PC-3 (cell line): ENCODE measurements around the gene BRD4. TPM values are rescaled to one million over a fixed set of nuclear protein-coding genes. Genes with fewer than 3 reads are reported as not detected.

Source experiments
- ATAC-seq: fragments of 200-7000 bp; cut with Tn5 transposase; 2 replicates; pipeline ENCODE4 v1.9.1; 2020; ENCODE audit warnings: mild to moderate bottlenecking, moderate library complexity
- BruUV-seq: library from RNA; stranded (reverse); fragments of 400-500 nt; replicated peaks from 2 replicates; lab custom pipeline; 2021; lab: Mats Ljungman, UMichigan
- CTCF ChIA-PET: fragments of 300-600 bp; sonication (Branson Sonifier 250); formaldehyde crosslinking; loops from one replicate; lab custom pipeline; 2022; ENCODE audit warnings: antibody characterized with exemption; lab: Charles Lee
- POLR2A ChIA-PET: fragments of 300-600 bp; sonication (Branson Sonifier 250); formaldehyde crosslinking; loops from one replicate; lab custom pipeline; 2022; ENCODE audit warnings: antibody characterized with exemption; ENCODE audit not compliant: unreplicated experiment; lab: Charles Lee
- DNase-seq: peaks from one replicate; pipeline ENCODE4 v3.0.0-alpha.2; 2015
- H2AFZ ChIP-seq: fragments of 300-600 bp; sonication (generic); 2 replicates; pipeline ENCODE4 v1.6.0; 2016; ENCODE audit warnings: antibody characterized with exemption, low read length
- H3F3A ChIP-seq: fragments of 300-600 bp; sonication (generic); one replicate; pipeline ENCODE4 v1.6.0; 2017; ENCODE audit warnings: antibody characterized with exemption, low read length, control low read depth, mild to moderate bottlenecking; ENCODE audit not compliant: unreplicated experiment
- H3K27ac ChIP-seq: fragments of 300-600 bp; sonication (generic); 2 replicates; pipeline ENCODE4 v1.5.1; 2016; ENCODE audit warnings: mild to moderate bottlenecking, low read length
- H3K27me3 ChIP-seq: fragments of 300-600 bp; sonication (generic); 2 replicates; pipeline ENCODE4 v1.6.1; 2016; ENCODE audit warnings: low read length, mixed read lengths
- H3K36me3 ChIP-seq: fragments of 300-600 bp; sonication (generic); 2 replicates; pipeline ENCODE4 v1.6.1; 2016; ENCODE audit warnings: low read depth, mixed run types, low read length, mixed read lengths
- H3K4me1 ChIP-seq: fragments of 300-600 bp; sonication (generic); 2 replicates; pipeline ENCODE4 v1.5.1; 2016; ENCODE audit warnings: low read length; ENCODE audit not compliant: insufficient read depth
- H3K4me2 ChIP-seq: fragments of 300-600 bp; sonication (generic); 2 replicates; pipeline ENCODE4 v1.6.0; 2016; ENCODE audit warnings: low read length
- H3K4me3 ChIP-seq: fragments of 300-600 bp; sonication (generic); 2 replicates; pipeline ENCODE4 v1.5.1; 2016; ENCODE audit warnings: mild to moderate bottlenecking, low read length, mixed read lengths
- H3K79me2 ChIP-seq: fragments of 300-600 bp; sonication (generic); 2 replicates; pipeline ENCODE4 v1.6.1; 2017; ENCODE audit warnings: low read length, mixed read lengths
- H3K9ac ChIP-seq: fragments of 300-600 bp; sonication (generic); 2 replicates; pipeline ENCODE4 v1.6.0; 2016; ENCODE audit warnings: mild to moderate bottlenecking, low read length
- H3K9me2 ChIP-seq: fragments of 300-600 bp; sonication (generic); replicated peaks from 2 replicates; pipeline ENCODE4 v1.6.1; 2016; ENCODE audit warnings: mixed run types, low read length, mixed read lengths
- H3K9me3 ChIP-seq: fragments of 300-600 bp; sonication (generic); 2 replicates; pipeline ENCODE4 v1.6.1; 2016; ENCODE audit warnings: low read length, mixed read lengths
- H4K20me1 ChIP-seq: fragments of 300-600 bp; sonication (generic); 2 replicates; pipeline ENCODE4 v1.6.1; 2016; ENCODE audit warnings: low read length, mixed read lengths
- CTCF ChIP-seq: fragments of 300-600 bp; sonication (generic); conservative IDR thresholded peaks from 2 replicates; pipeline ENCODE4 v1.5.1; 2017; ENCODE audit warnings: antibody characterized with exemption, low read depth, mild to moderate bottlenecking, low read length
- EZH2 ChIP-seq: fragments of 300-600 bp; sonication (generic); IDR thresholded peaks from one replicate; pipeline ENCODE4 v1.6.1; 2017; ENCODE audit warnings: antibody characterized with exemption, mild to moderate bottlenecking, low read length; ENCODE audit not compliant: unreplicated experiment
- EZH2phosphoT487 ChIP-seq: fragments of 300-600 bp; sonication (generic); IDR thresholded peaks from 2 replicates; pipeline ENCODE4 v1.6.1; 2018; ENCODE audit warnings: mild to moderate bottlenecking, antibody characterized with exemption, low read length, borderline replicate concordance
- intact Hi-C: fragments of 100-400 bp; cut with micrococcal nuclease; formaldehyde crosslinking; loops from 2 replicates; pipeline ENCODE4 v1.9.0; 2023
- total RNA-seq: library from RNA; depleted of rRNA; stranded (reverse); fragments of >200 nt; gene quantifications from 2 replicates; pipeline ENCODE4 v1.2.3, GENCODE V29; 2014

The BRD4 gene
- total RNA-seq, 1 experiment from 2014 or later: 20.9 TPM

- ChIA-PET POLR2A (no interaction called here), CTCF (no interaction called here)
- peaks cover 14% of the 10 kb centered on the region for H3K4me1 ChIP-seq
- H3K79me2 ChIP-seq: peaks cover 99% of the 10 kb centered on the region
- H3K27ac ChIP-seq: no peak overlapping the region
- H2AFZ ChIP-seq: no peak overlapping the region
- H3K27me3 ChIP-seq: no peaks in the 10 kb centered on the region
- no peaks in the 10 kb centered on the region for H3K36me3 ChIP-seq
- no peaks in the 10 kb centered on the region for H3K9me3 ChIP-seq
- no peak overlapping the region for H3K4me2 ChIP-seq
- H3F3A ChIP-seq: no peaks in the 10 kb centered on the region
- no peaks in the 10 kb centered on the region for H3K9me2 ChIP-seq
- TF ChIP-seq EZH2phosphoT487 (no peak), EZH2 (no peak), CTCF (no peak)
- DNase-seq (no peak), ATAC-seq (no peak)
- no TSS peak for BruUV-seq
- H3K9ac ChIP-seq: no peak overlapping the region
- peaks cover 90% of the 10 kb centered on the region for H4K20me1 ChIP-seq
- no peak overlapping the region for H3K4me3 ChIP-seq
- intact Hi-C loops: no loop called here
Measured at GRCh38 chr19:15320116-15320515, 12.2 kb downstream of the BRD4 start.

GRCh38 chr19:15318241-15318691 is 14.1 kb downstream of the BRD4 start:
- peaks cover 99% of the 10 kb centered on the region for H3K79me2 ChIP-seq
- no peaks in the 10 kb centered on the region for H3K9me3 ChIP-seq
- no peak overlapping the region for H3K4me2 ChIP-seq
- H3F3A ChIP-seq: no peaks in the 10 kb centered on the region
- ChIA-PET CTCF (no interaction called here), POLR2A (no interaction called here)
- DNase-seq (no peak), ATAC-seq (peak; percentile 52; the same call in 1 of the 2 replicates)
- no peaks in the 10 kb centered on the region for H3K36me3 ChIP-seq
- BruUV-seq: no TSS peak
- H3K9ac ChIP-seq: no peak overlapping the region
- intact Hi-C loops: no loop called here
- no peak overlapping the region for H2AFZ ChIP-seq
- no peak overlapping the region for H3K27ac ChIP-seq
- TF ChIP-seq CTCF: no peak
- no peak for TF ChIP-seq EZH2
- TF ChIP-seq EZH2phosphoT487: no peak
- H3K4me1 ChIP-seq: peaks cover 27% of the 10 kb centered on the region
- no peaks in the 10 kb centered on the region for H3K27me3 ChIP-seq
- H3K9me2 ChIP-seq: no peaks in the 10 kb centered on the region
- peaks cover 88% of the 10 kb centered on the region for H4K20me1 ChIP-seq
- H3K4me3 ChIP-seq: no peak overlapping the region

- intact Hi-C loops: no loop called here
- Histone ChIP-seq H3K4me2 (no peak overlapping the region), H3K27ac (no peak overlapping the region), H3K27me3 (no peaks in the 10 kb centered on the region), H3K9me2 (no peaks in the 10 kb centered on the region), H3K4me1 (peaks cover 27% of the 10 kb centered on the region), H3K9ac (no peak overlapping the region), H4K20me1 (peaks cover 88% of the 10 kb centered on the region), H3K79me2 (peaks cover 99% of the 10 kb centered on the region), H3K4me3 (no peak overlapping the region), H3K36me3 (no peaks in the 10 kb centered on the region), H2AFZ (no peak overlapping the region), H3K9me3 (no peaks in the 10 kb centered on the region), H3F3A (no peaks in the 10 kb centered on the region)
- POLR2A ChIA-PET: no interaction called here
- no TSS peak for BruUV-seq
- CTCF ChIA-PET: no interaction called here
- TF ChIP-seq EZH2: no peak
- TF ChIP-seq EZH2phosphoT487: no peak
- no peak for TF ChIP-seq CTCF
- DNase-seq: no peak
- no peak for ATAC-seq
Measured at GRCh38 chr19:15317392-15318071, 14.8 kb downstream of the BRD4 start.
